GM10266 (cell line): Measurements from ENCODE around the gene TEX35.
"Not testable (repeated sequence)": the region's sequence is repeated elsewhere in the genome, so short reads cannot be mapped to it uniquely, and the experiment has no call there.

Experiments used
- DNase-seq: peaks from one replicate; pipeline ENCODE4 v3.0.0; 2012; ENCODE audit errors: extremely low spot score
- CTCF ChIP-seq: IDR thresholded peaks from 2 replicates; pipeline ENCODE4 v1.5.1; 2012; ENCODE audit warnings: mild to moderate bottlenecking, low read depth; ENCODE audit not compliant: control insufficient read depth, insufficient read depth; ENCODE audit errors: missing control alignments

The TEX35 gene

GRCh38 chr1:178500091-178500770, 12.7 kb upstream of the TEX35 start:
- no peak for TF ChIP-seq CTCF
- DNase-seq, result no peak

- DNase-seq, result no peak
- TF ChIP-seq CTCF, result no peak
Observed at GRCh38 chr1:178500936-178501554, 11.9 kb upstream of the TEX35 start.

- peak; percentile 86 for DNase-seq
- peak; percentile 85 for TF ChIP-seq CTCF
Observed at GRCh38 chr1:178501705-178502329, 11.1 kb upstream of the TEX35 start.

- DNase-seq, result no peak
- no peak for TF ChIP-seq CTCF
Observed at GRCh38 chr1:178502330-178502714, 10.6 kb upstream of the TEX35 start.

- DNase-seq, result no peak
- TF ChIP-seq CTCF, result no peak
Observed at GRCh38 chr1:178502856-178503255, 10.1 kb upstream of the TEX35 start.

- not testable (repeated sequence) for DNase-seq
Observed at GRCh38 chr1:178503316-178503715, 9.6 kb upstream of the TEX35 start.

- DNase-seq, result no peak
- no peak for TF ChIP-seq CTCF
Observed at GRCh38 chr1:178503849-178504248, 9.1 kb upstream of the TEX35 start.
